Liver (tissue), 9 donors: ENCODE data around the gene SLC2A10. TPM values are rescaled to one million over a fixed set of nuclear protein-coding genes. Genes with fewer than 3 reads are reported as not detected.

Experiments used
- DNase-seq: peaks from one replicate; pipeline ENCODE4 v3.0.0-alpha.2; 2017; ENCODE audit warnings: low spot score
- H3K27ac ChIP-seq, 2 donors: one replicate each; pipeline ENCODE4 v1.7.0; 2013; ENCODE audit warnings: inconsistent platforms in 2 of 2, low read length in 2 of 2, control low read depth in 1 of 2, low read depth in 1 of 2, mild to moderate bottlenecking in 1 of 2
- H3K27me3 ChIP-seq, 4 donors: one replicate each; pipeline versions ENCODE4 v1.6.1 to v1.7.0; 2013; ENCODE audit warnings: low read length in 3 of 4, inconsistent platforms in 1 of 4, mild to moderate bottlenecking in 1 of 4, moderate library complexity in 1 of 4; ENCODE audit not compliant: control insufficient read depth in 4 of 4, insufficient read depth in 4 of 4
- H3K36me3 ChIP-seq, 4 donors: one replicate each; pipeline versions ENCODE4 v1.6.1 to v1.7.0; 2013; ENCODE audit warnings: low read length in 3 of 4, mild to moderate bottlenecking in 3 of 4, low read depth in 1 of 4, moderate library complexity in 1 of 4; ENCODE audit not compliant: control insufficient read depth in 4 of 4, insufficient read depth in 3 of 4
- H3K4me1 ChIP-seq, 4 donors: one replicate each; pipeline versions ENCODE4 v1.6.1 to v1.7.0; 2013; ENCODE audit warnings: low read length in 3 of 4, mild to moderate bottlenecking in 3 of 4, moderate library complexity in 1 of 4; ENCODE audit not compliant: control insufficient read depth in 4 of 4, insufficient read depth in 4 of 4
- H3K4me3 ChIP-seq, 3 donors: one replicate each; pipeline versions ENCODE4 v1.6.1 to v1.7.0; 2013; ENCODE audit warnings: low read length in 3 of 3, control low read depth in 1 of 3, low read depth in 1 of 3, mild to moderate bottlenecking in 1 of 3
- H3K9ac ChIP-seq, 2 donors: one replicate each; pipeline ENCODE4 v1.7.0; 2013; ENCODE audit warnings: low read length in 2 of 2, mild to moderate bottlenecking in 2 of 2, moderate library complexity in 2 of 2, control low read depth in 1 of 2, low read depth in 1 of 2
- H3K9me3 ChIP-seq, 4 donors: one replicate each; pipeline versions ENCODE4 v1.6.1 to v1.7.0; 2013; ENCODE audit warnings: low read length in 3 of 4; ENCODE audit not compliant: control insufficient read depth in 4 of 4
- FOXA2 ChIP-seq: IDR thresholded peaks from 2 replicates; pipeline ENCODE4 v1.6.1; 2016; ENCODE audit warnings: antibody characterized with exemption
- HNF4A ChIP-seq, 2 donors: conservative IDR thresholded peaks; 2 replicates each; pipeline ENCODE4 v1.6.1; 2016; ENCODE audit warnings: antibody characterized with exemption in 2 of 2, mild to moderate bottlenecking in 2 of 2
- RAD21 ChIP-seq, 2 donors: IDR thresholded peaks; 2 replicates each; pipeline ENCODE4 v1.6.1; 2016; ENCODE audit warnings: antibody characterized with exemption in 2 of 2, mild to moderate bottlenecking in 2 of 2
- SP1 ChIP-seq: IDR thresholded peaks from 2 replicates; pipeline ENCODE4 v1.6.1; 2018; ENCODE audit warnings: antibody characterized with exemption, mild to moderate bottlenecking
- YY1 ChIP-seq: IDR thresholded peaks from 2 replicates; pipeline ENCODE4 v1.6.1; 2016; ENCODE audit warnings: antibody characterized with exemption, mild to moderate bottlenecking
- WGBS: extraction: QIAGEN DNeasy Blood & Tissue Kit; methylation state at CpG from one replicate; pipeline ENCODE4 v1.1.7; 2013; 5-methylcytosine and 5-hydroxymethylcytosine counted together
- polyA plus RNA-seq, 2 donors: library from polyadenylated mRNA; stranded (reverse) in 1 of 2; unstranded in 1 of 2; fragments of 200-250 nt in 1 of 2; fragments of >200 nt in 1 of 2; fragmentation: Nextera tagmentation in 1 of 2; extraction: Ambion mirVana in 1 of 2; gene quantifications; one replicate each; pipeline versions ENCODE4 v1.2.1 to v1.2.3, GENCODE V29; 2013 to 2015
- total RNA-seq, 2 donors: library from RNA; depleted of rRNA; stranded (reverse); fragments of >200 nt; gene quantifications; one replicate each; pipeline ENCODE4 v1.2.3, GENCODE V29; 2014
- TF ChIP-seq, protein P1 (sequence below): fragments of 150-350 bp; IDR thresholded peaks from 2 replicates; pipeline ENCODE4 v1.5.1; 2017; ENCODE audit warnings: improper control_type of control experiment, low read depth, low read length; ENCODE audit not compliant: missing input control
- TF ChIP-seq, protein P2 (sequence below): IDR thresholded peaks from 2 replicates; pipeline ENCODE4 v1.6.1; 2016; ENCODE audit warnings: antibody characterized with exemption
- TF ChIP-seq, protein P3 (sequence below): IDR thresholded peaks from 2 replicates; pipeline ENCODE4 v1.6.1; 2016; ENCODE audit warnings: antibody characterized with exemption, mild to moderate bottlenecking
- donor health status: healthy.
- donor health status: healthy.
- donor health status: healthy.
- donor health status: healthy.
- donor health status: healthy.

Gene SLC2A10
- total and polyA plus RNA-seq, 4 donors: 8.0 to 79.7 (median 26.7) TPM

DNA sequence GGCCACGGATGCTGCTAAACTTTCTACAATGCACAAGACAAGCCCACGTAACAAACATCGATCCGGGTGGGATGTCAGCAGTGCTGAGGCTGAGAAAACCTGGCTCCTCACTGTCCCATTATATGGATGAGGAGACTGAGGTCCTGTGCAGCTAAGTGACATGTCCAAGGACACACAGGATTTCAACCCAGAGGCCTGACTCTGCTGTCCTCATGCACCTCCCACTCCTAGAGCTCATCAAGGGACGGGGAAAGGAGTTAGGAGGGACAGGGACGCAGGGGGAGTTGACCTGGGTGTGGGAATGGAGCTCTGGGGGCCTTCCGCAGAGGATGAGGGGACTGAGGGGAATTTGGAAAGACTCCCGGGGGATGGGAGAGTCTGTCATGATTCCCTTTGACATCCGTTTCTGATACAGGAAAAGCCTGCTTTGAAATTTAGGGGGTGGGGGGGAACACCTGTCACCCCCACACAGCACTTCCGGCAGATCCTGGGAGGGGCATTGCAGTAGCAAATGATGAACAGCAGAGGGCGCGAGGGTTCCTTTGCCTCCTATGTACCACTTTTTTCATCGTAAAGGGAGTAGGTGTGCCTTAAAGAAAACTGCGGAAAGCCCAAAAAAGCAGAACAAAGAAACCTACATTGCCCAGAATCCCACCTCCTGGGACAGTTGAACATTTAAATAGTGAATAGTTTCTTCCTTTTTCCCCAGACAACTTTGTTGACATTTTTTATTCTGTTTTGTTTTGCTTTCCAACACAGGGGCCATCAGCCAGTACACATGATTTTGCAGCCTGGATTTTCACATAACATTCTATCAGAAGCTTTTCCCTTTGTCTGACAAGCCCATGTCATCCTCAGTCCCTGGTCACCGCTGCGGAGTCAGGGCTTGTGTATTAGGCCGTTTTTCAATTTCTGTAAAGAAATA is 48.6 kb downstream of the SLC2A10 start:
- Histone ChIP-seq H3K9ac (no peak overlapping the region), H3K9me3 (no peaks in the 10 kb centered on the region), H3K36me3 (no peaks in the 10 kb centered on the region), H3K27ac (no peak overlapping the region), H3K4me1 (no peaks in the 10 kb centered on the region), H3K4me3 (no peak overlapping the region), H3K27me3 (no peaks in the 10 kb centered on the region)
- peak; percentile 57 for DNase-seq
- TF ChIP-seq FOXA2: no peak
- TF ChIP-seq HNF4A (conservative IDR thresholded peaks at IDR 0.05): no peak
- TF ChIP-seq, protein P1, sequence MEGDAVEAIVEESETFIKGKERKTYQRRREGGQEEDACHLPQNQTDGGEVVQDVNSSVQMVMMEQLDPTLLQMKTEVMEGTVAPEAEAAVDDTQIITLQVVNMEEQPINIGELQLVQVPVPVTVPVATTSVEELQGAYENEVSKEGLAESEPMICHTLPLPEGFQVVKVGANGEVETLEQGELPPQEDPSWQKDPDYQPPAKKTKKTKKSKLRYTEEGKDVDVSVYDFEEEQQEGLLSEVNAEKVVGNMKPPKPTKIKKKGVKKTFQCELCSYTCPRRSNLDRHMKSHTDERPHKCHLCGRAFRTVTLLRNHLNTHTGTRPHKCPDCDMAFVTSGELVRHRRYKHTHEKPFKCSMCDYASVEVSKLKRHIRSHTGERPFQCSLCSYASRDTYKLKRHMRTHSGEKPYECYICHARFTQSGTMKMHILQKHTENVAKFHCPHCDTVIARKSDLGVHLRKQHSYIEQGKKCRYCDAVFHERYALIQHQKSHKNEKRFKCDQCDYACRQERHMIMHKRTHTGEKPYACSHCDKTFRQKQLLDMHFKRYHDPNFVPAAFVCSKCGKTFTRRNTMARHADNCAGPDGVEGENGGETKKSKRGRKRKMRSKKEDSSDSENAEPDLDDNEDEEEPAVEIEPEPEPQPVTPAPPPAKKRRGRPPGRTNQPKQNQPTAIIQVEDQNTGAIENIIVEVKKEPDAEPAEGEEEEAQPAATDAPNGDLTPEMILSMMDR: peak; percentile 93
- TF ChIP-seq RAD21 (IDR thresholded peaks at IDR 0.05): peak; percentile 80 to 83
- 41% methylated on average over 17 of the region's 17 CpGs for WGBS

DNA sequence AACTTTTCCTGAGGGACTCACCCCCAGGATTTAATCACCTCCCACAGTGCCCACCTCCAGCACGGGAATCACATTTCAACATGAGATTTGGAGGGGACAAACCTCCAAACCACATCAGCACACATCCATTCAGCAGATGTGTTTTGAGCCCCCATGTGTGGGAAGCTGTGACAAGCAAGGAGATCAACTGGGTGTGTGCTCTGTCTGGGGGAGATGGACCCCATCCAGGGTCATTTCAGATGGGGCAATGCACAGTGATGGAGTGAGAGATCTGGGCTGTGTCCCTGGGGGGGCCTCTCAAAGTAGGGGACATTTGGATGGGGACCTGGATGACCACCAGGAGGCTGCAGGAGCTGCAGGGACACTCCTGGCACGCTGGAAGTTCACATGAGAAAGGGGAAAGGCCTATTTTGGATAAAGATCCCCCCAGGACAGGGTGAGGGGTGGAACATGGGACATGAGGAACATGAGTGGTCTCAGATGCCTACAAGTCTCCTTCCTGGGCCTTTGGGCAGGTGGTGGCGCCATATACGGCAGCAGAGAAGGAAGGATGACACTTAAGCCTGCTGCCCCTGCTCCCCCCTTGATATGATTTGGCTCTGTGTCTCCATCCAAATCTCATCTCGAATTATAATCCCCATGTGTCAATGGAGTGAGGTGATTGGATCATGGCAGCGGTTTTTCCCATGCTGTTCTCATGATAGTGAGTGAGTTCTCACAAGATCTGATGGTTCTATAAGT is 49.6 kb downstream of the SLC2A10 start:
- no peaks in the 10 kb centered on the region for H3K36me3 ChIP-seq
- no peaks in the 10 kb centered on the region for H3K9me3 ChIP-seq
- TF ChIP-seq YY1: no peak
- TF ChIP-seq, protein P2, sequence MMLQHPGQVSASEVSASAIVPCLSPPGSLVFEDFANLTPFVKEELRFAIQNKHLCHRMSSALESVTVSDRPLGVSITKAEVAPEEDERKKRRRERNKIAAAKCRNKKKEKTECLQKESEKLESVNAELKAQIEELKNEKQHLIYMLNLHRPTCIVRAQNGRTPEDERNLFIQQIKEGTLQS: no peak
- TF ChIP-seq SP1: no peak
- TF ChIP-seq, protein P1: no peak
- TF ChIP-seq, protein P3, sequence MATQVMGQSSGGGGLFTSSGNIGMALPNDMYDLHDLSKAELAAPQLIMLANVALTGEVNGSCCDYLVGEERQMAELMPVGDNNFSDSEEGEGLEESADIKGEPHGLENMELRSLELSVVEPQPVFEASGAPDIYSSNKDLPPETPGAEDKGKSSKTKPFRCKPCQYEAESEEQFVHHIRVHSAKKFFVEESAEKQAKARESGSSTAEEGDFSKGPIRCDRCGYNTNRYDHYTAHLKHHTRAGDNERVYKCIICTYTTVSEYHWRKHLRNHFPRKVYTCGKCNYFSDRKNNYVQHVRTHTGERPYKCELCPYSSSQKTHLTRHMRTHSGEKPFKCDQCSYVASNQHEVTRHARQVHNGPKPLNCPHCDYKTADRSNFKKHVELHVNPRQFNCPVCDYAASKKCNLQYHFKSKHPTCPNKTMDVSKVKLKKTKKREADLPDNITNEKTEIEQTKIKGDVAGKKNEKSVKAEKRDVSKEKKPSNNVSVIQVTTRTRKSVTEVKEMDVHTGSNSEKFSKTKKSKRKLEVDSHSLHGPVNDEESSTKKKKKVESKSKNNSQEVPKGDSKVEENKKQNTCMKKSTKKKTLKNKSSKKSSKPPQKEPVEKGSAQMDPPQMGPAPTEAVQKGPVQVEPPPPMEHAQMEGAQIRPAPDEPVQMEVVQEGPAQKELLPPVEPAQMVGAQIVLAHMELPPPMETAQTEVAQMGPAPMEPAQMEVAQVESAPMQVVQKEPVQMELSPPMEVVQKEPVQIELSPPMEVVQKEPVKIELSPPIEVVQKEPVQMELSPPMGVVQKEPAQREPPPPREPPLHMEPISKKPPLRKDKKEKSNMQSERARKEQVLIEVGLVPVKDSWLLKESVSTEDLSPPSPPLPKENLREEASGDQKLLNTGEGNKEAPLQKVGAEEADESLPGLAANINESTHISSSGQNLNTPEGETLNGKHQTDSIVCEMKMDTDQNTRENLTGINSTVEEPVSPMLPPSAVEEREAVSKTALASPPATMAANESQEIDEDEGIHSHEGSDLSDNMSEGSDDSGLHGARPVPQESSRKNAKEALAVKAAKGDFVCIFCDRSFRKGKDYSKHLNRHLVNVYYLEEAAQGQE: no peak
- TF ChIP-seq FOXA2: no peak
- DNase-seq: no peak
- H3K4me1 ChIP-seq: no peaks in the 10 kb centered on the region
- H3K27ac ChIP-seq: no peak overlapping the region
- H3K9ac ChIP-seq: no peak overlapping the region
- WGBS: 81% methylated on average over 6 of the region's 6 CpGs
- no peaks in the 10 kb centered on the region for H3K27me3 ChIP-seq
- H3K4me3 ChIP-seq: no peak overlapping the region
